H9 (cell line): Measurements from ENCODE around the gene BICDL2. TPM values are rescaled to one million over a fixed set of nuclear protein-coding genes. Genes with fewer than 3 reads are reported as not detected.

Source experiments
- DNase-seq: peaks from one replicate; pipeline ENCODE4 v3.0.0-alpha.2; 2017
- H2AFZ ChIP-seq: one replicate; pipeline ENCODE4 v1.6.1; 2013; ENCODE audit warnings: mild to moderate bottlenecking, low read length, control low read depth, moderate library complexity
- H2AK5ac ChIP-seq: 2 replicates; pipeline ENCODE4 v1.6.1; 2013; ENCODE audit warnings: low read length, control low read depth, mixed read lengths; ENCODE audit not compliant: insufficient read length
- H2BK120ac ChIP-seq: one replicate; pipeline ENCODE4 v1.6.1; 2013; ENCODE audit warnings: low read depth, mild to moderate bottlenecking, low read length, control low read depth, inconsistent platforms; ENCODE audit not compliant: poor library complexity, severe bottlenecking
- H2BK12ac ChIP-seq: 2 replicates; pipeline ENCODE4 v1.6.1; 2013; ENCODE audit warnings: low read length, control low read depth, mixed read lengths, low read depth; ENCODE audit not compliant: insufficient read length
- H2BK15ac ChIP-seq: 2 replicates; pipeline ENCODE4 v1.6.1; 2013; ENCODE audit warnings: low read depth, low read length, control low read depth
- H2BK20ac ChIP-seq: one replicate; pipeline ENCODE4 v1.6.1; 2013; ENCODE audit warnings: low read depth, mild to moderate bottlenecking, low read length, control low read depth, inconsistent platforms; ENCODE audit not compliant: poor library complexity, severe bottlenecking
- H2BK5ac ChIP-seq: 2 replicates; pipeline ENCODE4 v1.6.1; 2013; ENCODE audit warnings: low read length, control low read depth, mixed read lengths; ENCODE audit not compliant: insufficient read length
- H3K14ac ChIP-seq: 2 replicates; pipeline ENCODE4 v1.6.1; 2013; ENCODE audit warnings: low read length, control low read depth; ENCODE audit not compliant: insufficient read depth
- H3K18ac ChIP-seq: 2 replicates; pipeline ENCODE4 v1.6.1; 2013; ENCODE audit warnings: low read depth, mild to moderate bottlenecking, mixed read lengths, low read length, control low read depth; ENCODE audit not compliant: insufficient read length
- H3K23ac ChIP-seq: 2 replicates; pipeline ENCODE4 v1.6.1; 2013; ENCODE audit warnings: low read length, control low read depth, mixed read lengths, low read depth; ENCODE audit not compliant: insufficient read length
- H3K23me2 ChIP-seq: 2 replicates; pipeline ENCODE4 v1.6.1; 2013; ENCODE audit warnings: low read depth, mild to moderate bottlenecking, mixed read lengths, low read length, control low read depth; ENCODE audit not compliant: insufficient read length, poor library complexity, severe bottlenecking
- H3K27ac ChIP-seq: 2 replicates; pipeline ENCODE4 v1.5.1; 2013; ENCODE audit warnings: low read length, control low read depth, mixed read lengths, low read depth; ENCODE audit not compliant: insufficient read length
- H3K27me3 ChIP-seq: 2 replicates; pipeline ENCODE4 v1.6.1; 2013; ENCODE audit warnings: low read length, control low read depth, inconsistent platforms; ENCODE audit not compliant: insufficient read depth
- H3K4ac ChIP-seq: 2 replicates; pipeline ENCODE4 v1.6.1; 2013; ENCODE audit warnings: low read depth, mild to moderate bottlenecking, control low read depth, inconsistent platforms, low read length, moderate library complexity
- H3K4me1 ChIP-seq: 2 replicates; pipeline ENCODE4 v1.6.1; 2013; ENCODE audit warnings: low read length, control low read depth, inconsistent platforms; ENCODE audit not compliant: insufficient read depth
- H3K4me2 ChIP-seq: 2 replicates; pipeline ENCODE4 v1.6.1; 2013; ENCODE audit warnings: low read length, control low read depth, mixed read lengths; ENCODE audit not compliant: insufficient read length, insufficient read depth
- H3K56ac ChIP-seq: 2 replicates; pipeline ENCODE4 v1.6.1; 2013; ENCODE audit warnings: low read depth, mild to moderate bottlenecking, mixed read lengths, low read length, control low read depth; ENCODE audit not compliant: insufficient read length
- H3K79me1 ChIP-seq: 2 replicates; pipeline ENCODE4 v1.6.1; 2013; ENCODE audit warnings: low read depth, mild to moderate bottlenecking, moderate library complexity, low read length, control low read depth, inconsistent platforms; ENCODE audit not compliant: insufficient read depth, poor library complexity, severe bottlenecking
- H3K79me2 ChIP-seq: 2 replicates; pipeline ENCODE4 v1.6.1; 2013; ENCODE audit warnings: low read length, control low read depth, inconsistent platforms; ENCODE audit not compliant: insufficient read depth
- H3K9ac ChIP-seq: 2 replicates; pipeline ENCODE4 v1.6.1; 2013; ENCODE audit warnings: low read length, control low read depth, mixed read lengths; ENCODE audit not compliant: insufficient read length; ENCODE audit errors: extremely low read depth
- H3K9me3 ChIP-seq: one replicate; pipeline ENCODE4 v1.6.1; 2013; ENCODE audit warnings: low read depth, low read length, inconsistent platforms; ENCODE audit not compliant: control insufficient read depth
- H3T11ph ChIP-seq: one replicate; pipeline ENCODE4 v1.6.1; 2013; ENCODE audit warnings: mild to moderate bottlenecking, low read length, control low read depth, inconsistent platforms
- H4K20me1 ChIP-seq: one replicate; pipeline ENCODE4 v1.6.1; 2013; ENCODE audit not compliant: control insufficient read depth, insufficient read length, insufficient read depth
- H4K5ac ChIP-seq: 2 replicates; pipeline ENCODE4 v1.6.1; 2013; ENCODE audit warnings: low read depth, mild to moderate bottlenecking, mixed read lengths, low read length, control low read depth; ENCODE audit not compliant: insufficient read length
- H4K8ac ChIP-seq: replicated peaks from 2 replicates; pipeline ENCODE4 v1.6.1; 2013; ENCODE audit warnings: low read length, control low read depth, mixed read lengths, low read depth; ENCODE audit not compliant: insufficient read length
- H4K91ac ChIP-seq: 2 replicates; pipeline ENCODE4 v1.6.1; 2013; ENCODE audit warnings: low read depth, mild to moderate bottlenecking, moderate library complexity, mixed read lengths, low read length, control low read depth; ENCODE audit not compliant: insufficient read length
- H3K27ac Mint-ChIP-seq, 3 experiments: 2 replicates in 2 of 3; 3 replicates in 1 of 3; pipeline ENCODE4 v1.8.0; 2020 to 2021; ENCODE audit warnings: mixed read lengths in 3 of 3, mild to moderate bottlenecking in 1 of 3, moderate library complexity in 1 of 3
- H3K27me3 Mint-ChIP-seq: 2 replicates; pipeline ENCODE4 v1.8.0; 2021; ENCODE audit warnings: low read depth, mild to moderate bottlenecking, moderate library complexity, mixed read lengths
- H3K36me3 Mint-ChIP-seq, 3 experiments: 2 replicates in 2 of 3; 3 replicates in 1 of 3; pipeline ENCODE4 v1.8.0; 2020 to 2021; ENCODE audit warnings: low read depth in 3 of 3, mixed read lengths in 3 of 3; ENCODE audit not compliant: insufficient read depth in 1 of 3
- H3K4me1 Mint-ChIP-seq, 2 experiments: 2 replicates each; pipeline ENCODE4 v1.8.0; 2020; ENCODE audit warnings: mixed read lengths in 2 of 2
- H3K4me3 Mint-ChIP-seq, 2 experiments: 2 replicates in 1 of 2; 3 replicates in 1 of 2; pipeline ENCODE4 v1.8.0; 2020 to 2021; ENCODE audit warnings: mild to moderate bottlenecking in 2 of 2, mixed read lengths in 2 of 2, moderate library complexity in 1 of 2
- H3K9me3 Mint-ChIP-seq, 2 experiments: 2 replicates in 1 of 2; 3 replicates in 1 of 2; pipeline ENCODE4 v1.8.0; 2020; ENCODE audit warnings: mild to moderate bottlenecking in 2 of 2, mixed read lengths in 2 of 2, moderate library complexity in 1 of 2
- CTCF ChIP-seq: fragments of 200-600 bp; sonication (generic); conservative IDR thresholded peaks from 3 replicates; pipeline ENCODE4 v1.8.0; 2021; ENCODE audit warnings: antibody characterized with exemption, mild to moderate bottlenecking
- WGBS: extraction: QIAGEN DNeasy Blood & Tissue Kit; methylation state at CpG from one replicate; pipeline ENCODE4 v1.1.7; 2013; ENCODE audit warnings: missing lambda C conversion rate, low lambda C conversion rate, mixed read lengths; ENCODE audit not compliant: insufficient read length; ENCODE audit errors: extremely low coverage; 5-methylcytosine and 5-hydroxymethylcytosine counted together
- total RNA-seq: library from RNA; stranded (reverse); gene quantifications from 2 replicates; pipeline ENCODE4 v1.2.1, GENCODE V29; 2021

Gene BICDL2
- total RNA-seq, 1 experiment from 2014 or later, result 13.5 TPM

- Histone ChIP-seq H3K4ac (no peak overlapping the region), H3K27me3 (no peaks in the 10 kb centered on the region), H3K23me2 (peaks cover 9% of the 10 kb centered on the region), H4K8ac (no peak overlapping the region), H3K23ac (no peak overlapping the region), H3K56ac (no peak overlapping the region), H2BK120ac (no peak overlapping the region), H2BK12ac (no peak overlapping the region), H3K4me1 (no peaks in the 10 kb centered on the region), H3K4me2 (no peak overlapping the region), H3K79me1 (no peaks in the 10 kb centered on the region), H2AFZ (no peak overlapping the region), H4K5ac (no peak overlapping the region), H3K27ac (no peak overlapping the region), H4K20me1 (no peaks in the 10 kb centered on the region), H3K9ac (no peak overlapping the region), H3T11ph (no peak overlapping the region), H3K14ac (no peak overlapping the region), H2BK15ac (no peak overlapping the region), H4K91ac (no peak overlapping the region), H2BK20ac (no peak overlapping the region), H3K9me3 (no peaks in the 10 kb centered on the region), H2BK5ac (no peak overlapping the region), H3K79me2 (no peaks in the 10 kb centered on the region; the same call in 1 of the 2 replicates), H3K18ac (no peak overlapping the region), H2AK5ac (no peak overlapping the region)
- Mint-ChIP-seq H3K9me3 (no peaks in the 10 kb centered on the region), H3K36me3 (peaks cover 0 to 2% (median 2%) of the 10 kb centered on the region in 3 experiments; a peak in 2 of 7 replicates), H3K27ac (no peak overlapping the region), H3K4me3 (peak overlapping the region in 1 of 2 experiments; percentile 21; a peak in 2 of 5 replicates), H3K4me1 (peaks cover 26 to 34% of the 10 kb centered on the region in 2 experiments), H3K27me3 (peaks cover 10% of the 10 kb centered on the region)
- no CpG with 5 or more reads among the region's 42 CpGs for WGBS
- peak; percentile 97 for TF ChIP-seq CTCF
- DNase-seq, result peak; percentile 90
Measured at GRCh38 chr16:2983706-2984136, 53.0 kb downstream of the BICDL2 start.
